AG04449 (cell line): ENCODE results near the gene FBXO48.

Experiments used
- CTCF ChIA-PET: fragments of 350-600 bp; formaldehyde crosslinking; extraction: SDS; loops from one replicate; lab custom pipeline; 2021; ENCODE audit warnings: antibody characterized with exemption; lab: Yijun Ruan, JAX
- POLR2A ChIA-PET: fragments of 400-600, 350-600 bp; formaldehyde crosslinking; extraction: SDS; loops from one replicate; lab custom pipeline; 2020; ENCODE audit warnings: antibody characterized with exemption, inconsistent platforms; lab: Yijun Ruan, JAX
- DNase-seq: peaks from one replicate; pipeline ENCODE4 v3.0.0-alpha.2; 2010; ENCODE audit warnings: low read depth, low spot score
- H3K4me3 ChIP-seq: 2 replicates; pipeline ENCODE4 v1.5.1; 2011; ENCODE audit warnings: low read depth, mild to moderate bottlenecking, control low read depth, low read length
- CTCF ChIP-seq: IDR thresholded peaks from one replicate; pipeline ENCODE4 v1.5.1; 2011; ENCODE audit warnings: mild to moderate bottlenecking, moderate library complexity, low read length, control low read depth, inconsistent platforms; ENCODE audit not compliant: insufficient read depth; ENCODE audit errors: missing control alignments

FBXO48 gene

DNA sequence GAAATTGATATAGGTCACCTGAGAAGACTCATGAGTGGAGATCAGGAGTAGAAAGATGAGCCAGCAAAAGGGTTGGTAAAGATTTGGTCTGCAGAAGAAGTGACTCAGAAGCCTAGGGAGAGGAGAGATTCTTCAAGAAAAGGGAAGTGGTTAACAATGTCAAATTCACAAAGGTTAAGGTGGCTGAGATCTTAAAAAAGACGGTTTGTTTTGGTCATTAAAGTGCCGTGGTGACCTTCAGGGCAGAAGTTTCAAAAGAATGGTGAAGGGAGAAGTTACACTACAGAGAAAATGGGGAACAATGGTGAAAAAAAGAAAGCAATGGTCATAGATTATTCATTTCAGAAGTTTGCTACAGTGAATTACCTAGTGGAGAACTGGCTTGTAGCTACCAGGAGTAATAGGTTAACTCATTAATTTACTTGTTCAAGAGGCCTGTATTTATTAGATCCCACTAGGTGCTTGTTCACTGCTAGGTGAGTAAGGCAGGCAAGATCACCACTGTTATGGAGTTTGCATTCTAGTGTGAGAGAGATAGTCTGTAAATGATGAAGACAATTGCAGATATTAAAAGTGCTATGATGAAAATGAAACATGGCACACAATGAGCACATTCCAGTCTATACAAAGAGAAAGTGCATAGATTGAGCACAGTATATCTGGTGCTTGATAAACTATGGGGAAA lies 43.0 kb downstream of the FBXO48 start:
- no peak overlapping the region for H3K4me3 ChIP-seq
- CTCF ChIA-PET = no interaction called here

GRCh38 chr2:68420254-68420910 lies 46.7 kb downstream of the FBXO48 start:
- TF ChIP-seq CTCF = no peak
- H3K4me3 ChIP-seq = no peak overlapping the region
- POLR2A ChIA-PET = no interaction called here
- no peak for DNase-seq
- CTCF ChIA-PET = interaction anchor here (1.3 kb wide), 1 partner anchor 298 kb away, joined by 3 read pairs; no protein-coding TSS in a partner anchor

More for the DNA sequence above, 43.0 kb downstream of the FBXO48 start:
- TF ChIP-seq CTCF = no peak
- POLR2A ChIA-PET = no interaction called here
- no peak for DNase-seq

- no peak overlapping the region for H3K4me3 ChIP-seq
- no peak for TF ChIP-seq CTCF
- no peak for DNase-seq
- CTCF ChIA-PET = interaction anchor here (1.0 to 2.6 kb wide), 2 partner anchors 10 to 22 kb away, joined by 3 to 11 read pairs; no protein-coding TSS in a partner anchor
- POLR2A ChIA-PET = no interaction called here
These were observed 48.2 kb downstream of the FBXO48 start for GRCh38 chr2:68418855-68419254.

- no peak overlapping the region for H3K4me3 ChIP-seq
- POLR2A ChIA-PET = no interaction called here
- DNase-seq = no peak
- TF ChIP-seq CTCF = no peak
- CTCF ChIA-PET = interaction anchor here (1.0 to 2.6 kb wide), 4 partner anchors 11 to 296 kb away, joined by 3 to 11 read pairs (median 4); no protein-coding TSS in a partner anchor
These were observed 48.7 kb downstream of the FBXO48 start for GRCh38 chr2:68418419-68418818.

DNA sequence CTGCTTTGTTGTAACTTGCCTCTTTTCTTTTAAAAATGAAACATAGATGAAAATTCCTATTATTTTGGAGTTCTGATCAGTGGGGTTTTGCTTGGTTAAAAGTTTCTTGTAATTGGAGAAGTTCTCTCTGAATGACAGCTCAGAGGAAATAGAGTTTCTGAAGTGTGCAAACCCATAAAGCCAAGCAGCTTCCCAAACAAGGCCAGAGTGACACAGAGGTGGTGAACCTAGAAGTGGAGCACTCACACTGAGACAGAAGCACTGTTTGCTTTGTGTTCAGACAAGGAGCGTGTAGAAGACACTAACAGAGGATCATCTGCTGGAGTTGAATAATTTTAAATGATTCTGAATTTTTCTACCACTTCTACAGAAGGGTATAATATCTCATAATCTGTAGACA lies 49.2 kb downstream of the FBXO48 start:
- CTCF ChIA-PET = interaction anchor here (1.0 to 2.6 kb wide), 4 partner anchors 11 to 295 kb away, joined by 3 to 11 read pairs (median 4); no protein-coding TSS in a partner anchor
- POLR2A ChIA-PET = no interaction called here
- DNase-seq = no peak
- no peak overlapping the region for H3K4me3 ChIP-seq
- TF ChIP-seq CTCF = no peak

DNA sequence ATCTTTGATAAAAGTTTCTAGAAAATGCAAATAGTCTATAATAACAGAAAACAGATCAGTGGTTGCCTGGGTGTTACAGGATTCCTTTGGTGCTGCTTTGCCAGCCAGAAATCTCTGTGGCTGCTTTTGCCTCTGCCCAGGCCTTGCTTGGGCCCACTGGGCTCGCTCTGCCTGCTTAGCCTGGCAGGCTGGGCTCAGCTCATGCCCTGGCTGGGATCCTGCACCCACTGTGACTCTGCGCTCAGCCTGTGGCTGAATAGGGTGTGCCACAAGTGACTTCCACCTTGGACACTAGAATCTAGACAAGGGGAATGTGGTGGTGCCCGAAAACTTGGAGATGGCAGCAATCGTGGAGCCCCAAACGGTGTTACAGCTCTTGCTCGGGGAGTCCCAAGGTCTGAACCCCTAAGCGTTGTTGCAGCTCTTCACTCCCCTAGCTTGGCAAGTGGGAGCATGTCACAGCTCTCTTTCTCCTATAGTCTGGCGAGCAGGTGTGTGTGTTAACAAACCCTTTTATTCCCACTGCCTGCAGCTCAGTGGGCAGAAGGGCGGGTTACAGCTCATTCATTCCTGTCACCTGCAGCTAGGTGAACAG lies 50.9 kb downstream of the FBXO48 start:
- no peak for DNase-seq
- no peak overlapping the region for H3K4me3 ChIP-seq
- ChIA-PET POLR2A (no interaction called here), CTCF (interaction anchor here (1.1 to 2.6 kb wide), 3 partner anchors 25 to 220 kb away, joined by 4 to 11 read pairs (median 10); no protein-coding TSS in a partner anchor)
- no peak for TF ChIP-seq CTCF
